IMR-90 (cell line): Measurements from ENCODE around the gene KIF12. TPM values are rescaled to one million over a fixed set of nuclear protein-coding genes. Genes with fewer than 3 reads are reported as not detected.

Source experiments
- ATAC-seq: fragments of 200-7000 bp; cut with Tn5 transposase; 2 replicates; pipeline ENCODE4 v1.9.1; 2020; ENCODE audit warnings: low read depth, mild to moderate bottlenecking, moderate library complexity
- BruUV-seq: library from RNA; stranded (reverse); fragments of 400-500 nt; replicated peaks from 2 replicates; lab custom pipeline; 2021; lab: Mats Ljungman, UMichigan
- CTCF ChIA-PET: fragments of 300-600 bp; formaldehyde crosslinking; extraction: SDS; loops from one replicate; lab custom pipeline; 2021; ENCODE audit warnings: antibody characterized with exemption; lab: Yijun Ruan, JAX
- POLR2A ChIA-PET: fragments of 300-600 bp; sonication (Branson Sonifier 250); formaldehyde crosslinking; loops from one replicate; lab custom pipeline; 2022; ENCODE audit warnings: antibody characterized with exemption; ENCODE audit not compliant: unreplicated experiment; lab: Charles Lee
- DNase-seq: peaks from one replicate; pipeline ENCODE4 v3.0.0; 2013
- H2AFZ ChIP-seq: replicated peaks from 2 replicates; pipeline ENCODE3; 2013; ENCODE audit warnings: low read length, mild to moderate bottlenecking; ENCODE audit not compliant: poor library complexity
- H2AK5ac ChIP-seq: 2 replicates; pipeline ENCODE4 v1.6.1; 2013; ENCODE audit warnings: low read depth, low read length, inconsistent platforms
- H2AK9ac ChIP-seq: replicated peaks from 2 replicates; pipeline ENCODE3; 2013; ENCODE audit warnings: mild to moderate bottlenecking, low read depth, low read length, moderate library complexity; ENCODE audit not compliant: poor library complexity
- H2BK120ac ChIP-seq: 2 replicates; pipeline ENCODE4 v1.6.1; 2013; ENCODE audit warnings: low read depth, low read length, inconsistent platforms
- H2BK15ac ChIP-seq: 3 replicates; pipeline ENCODE4 v1.6.1; 2013; ENCODE audit warnings: low read depth, low read length, inconsistent platforms
- H2BK20ac ChIP-seq: 2 replicates; pipeline ENCODE4 v1.6.1; 2013; ENCODE audit warnings: low read depth, mild to moderate bottlenecking, inconsistent platforms, low read length, moderate library complexity
- H2BK5ac ChIP-seq: 2 replicates; pipeline ENCODE4 v1.6.1; 2013; ENCODE audit warnings: mild to moderate bottlenecking, low read depth, low read length, inconsistent platforms; ENCODE audit not compliant: poor library complexity, severe bottlenecking
- H3K14ac ChIP-seq: replicated peaks from 2 replicates; pipeline ENCODE4 v1.6.1; 2013; ENCODE audit warnings: low read depth, low read length, inconsistent platforms
- H3K18ac ChIP-seq: 2 replicates; pipeline ENCODE4 v1.6.1; 2013; ENCODE audit warnings: low read depth, low read length, control low read depth
- H3K23ac ChIP-seq: 2 replicates; pipeline ENCODE4 v1.6.1; 2013; ENCODE audit warnings: low read depth, low read length, inconsistent platforms
- H3K27ac ChIP-seq: 2 replicates; pipeline ENCODE4 v1.5.1; 2013; ENCODE audit warnings: mild to moderate bottlenecking, control low read depth, low read length; ENCODE audit not compliant: insufficient read depth
- H3K27me3 ChIP-seq: 2 replicates; pipeline ENCODE4 v1.6.1; 2013; ENCODE audit warnings: low read length; ENCODE audit not compliant: control insufficient read depth, insufficient read depth
- H3K36me3 ChIP-seq: 2 replicates; pipeline ENCODE4 v1.6.1; 2013; ENCODE audit warnings: low read length, mixed read lengths; ENCODE audit not compliant: control insufficient read depth, insufficient read depth
- H3K4ac ChIP-seq: 2 replicates; pipeline ENCODE4 v1.6.1; 2013; ENCODE audit warnings: low read depth, low read length, inconsistent platforms
- H3K4me1 ChIP-seq: 2 replicates; pipeline ENCODE4 v1.6.1; 2013; ENCODE audit warnings: low read length, mixed read lengths; ENCODE audit not compliant: control insufficient read depth, insufficient read depth
- H3K4me2 ChIP-seq: 2 replicates; pipeline ENCODE4 v1.6.1; 2013; ENCODE audit warnings: low read depth, mild to moderate bottlenecking, control low read depth, low read length, moderate library complexity
- H3K4me3 ChIP-seq: 2 replicates; pipeline ENCODE4 v1.5.1; 2013; ENCODE audit warnings: low read depth, mild to moderate bottlenecking, control low read depth, low read length, moderate library complexity; ENCODE audit not compliant: insufficient read depth
- H3K56ac ChIP-seq: 2 replicates; pipeline ENCODE4 v1.6.1; 2013; ENCODE audit warnings: low read length, inconsistent platforms; ENCODE audit not compliant: insufficient read depth; ENCODE audit errors: extremely low read depth
- H3K79me1 ChIP-seq, 2 experiments: 2 replicates each; pipeline ENCODE4 v1.6.1; 2013; ENCODE audit warnings: low read length in 2 of 2, inconsistent platforms in 1 of 2, low read depth in 1 of 2
- H3K9ac ChIP-seq: 2 replicates; pipeline ENCODE4 v1.6.1; 2013; ENCODE audit warnings: low read depth, low read length, control low read depth
- H3K9me1 ChIP-seq: 2 replicates; pipeline ENCODE4 v1.6.1; 2013; ENCODE audit warnings: low read length, inconsistent platforms; ENCODE audit not compliant: insufficient read depth
- H3K9me3 ChIP-seq: 2 replicates; pipeline ENCODE4 v1.6.1; 2013; ENCODE audit warnings: low read length; ENCODE audit not compliant: control insufficient read depth, insufficient read depth
- H4K20me1 ChIP-seq: 2 replicates; pipeline ENCODE4 v1.6.1; 2013; ENCODE audit warnings: low read length, inconsistent platforms; ENCODE audit not compliant: insufficient read depth
- H4K5ac ChIP-seq: 2 replicates; pipeline ENCODE4 v1.6.1; 2013; ENCODE audit warnings: mild to moderate bottlenecking, low read depth, low read length, control low read depth
- H4K8ac ChIP-seq, 2 experiments: 2 replicates each; pipeline ENCODE4 v1.6.1; 2013; ENCODE audit warnings: low read depth in 2 of 2, low read length in 2 of 2, control low read depth in 1 of 2, inconsistent platforms in 1 of 2
- H4K91ac ChIP-seq: 2 replicates; pipeline ENCODE4 v1.6.1; 2013; ENCODE audit warnings: low read depth, low read length, inconsistent platforms; ENCODE audit not compliant: insufficient read depth
- BHLHE40 ChIP-seq: fragments of 150-350 bp; IDR thresholded peaks from 2 replicates; pipeline ENCODE4 v1.6.1; 2016; ENCODE audit warnings: mild to moderate bottlenecking, low read depth, low read length
- CEBPB ChIP-seq: IDR thresholded peaks from 2 replicates; pipeline ENCODE4 v1.6.1; 2012; ENCODE audit warnings: low read depth, low read length, improper control_type of control experiment
- CHD1 ChIP-seq: IDR thresholded peaks from 2 replicates; pipeline ENCODE4 v1.6.1; 2012; ENCODE audit warnings: low read depth, low read length, improper control_type of control experiment
- FOS ChIP-seq: fragments of 150-350 bp; IDR thresholded peaks from 2 replicates; pipeline ENCODE4 v1.6.1; 2016; ENCODE audit warnings: low read depth, low read length
- MAFK ChIP-seq: IDR thresholded peaks from 2 replicates; pipeline ENCODE4 v1.6.1; 2012; ENCODE audit warnings: low read depth, low read length, improper control_type of control experiment
- MXI1 ChIP-seq: IDR thresholded peaks from 2 replicates; pipeline ENCODE4 v1.6.1; 2012; ENCODE audit warnings: low read depth, mild to moderate bottlenecking, low read length, moderate library complexity, borderline replicate concordance
- POLR2A ChIP-seq: IDR thresholded peaks from 2 replicates; pipeline ENCODE4 v1.6.1; 2012; ENCODE audit warnings: mild to moderate bottlenecking, low read depth, low read length
- RAD21 ChIP-seq: IDR thresholded peaks from 2 replicates; pipeline ENCODE4 v1.6.1; 2012; ENCODE audit warnings: low read length, improper control_type of control experiment
- RCOR1 ChIP-seq: IDR thresholded peaks from 2 replicates; pipeline ENCODE4 v1.6.1; 2012; ENCODE audit warnings: mild to moderate bottlenecking, low read length, improper control_type of control experiment; ENCODE audit not compliant: insufficient replicate concordance
- RFX5 ChIP-seq: IDR thresholded peaks from 2 replicates; pipeline ENCODE4 v1.8.0; 2012; ENCODE audit warnings: low read depth, mild to moderate bottlenecking, low read length, moderate library complexity
- SMC3 ChIP-seq: fragments of 150-350 bp; IDR thresholded peaks from 2 replicates; pipeline ENCODE4 v1.6.1; 2016; ENCODE audit warnings: low read depth, mild to moderate bottlenecking, antibody characterized with exemption, low read length, moderate library complexity
- WGBS, 2 experiments: methylation state at CpG; one replicate each; pipeline versions ENCODE4 v1.1.5 to v1.1.7; 2013; ENCODE audit warnings: missing lambda C conversion rate in 2 of 2; ENCODE audit not compliant: insufficient read length in 1 of 2; ENCODE audit errors: extremely low coverage in 2 of 2; 5-methylcytosine and 5-hydroxymethylcytosine counted together
- dilution Hi-C: fragments of 300-500 bp; cut with HindIII; formaldehyde crosslinking; loops from one replicate; pipeline ENCODE4 v1.14.3; 2018; ENCODE audit warnings: low sequenced_read_pairs; ENCODE audit not compliant: unreplicated experiment
- in situ Hi-C: fragments of 300-500 bp; cut with MboI; formaldehyde crosslinking; loops from 3 replicates; pipeline ENCODE4 v1.14.3; 2019; ENCODE audit warnings: low sequenced_read_pairs, inconsistent platforms, mixed read lengths
- intact Hi-C: fragments of 100-400 bp; cut with micrococcal nuclease; formaldehyde crosslinking; loops from 2 replicates; pipeline ENCODE4 v1.10.0; 2022
- polyA plus RNA-seq, 3 experiments: library from polyadenylated mRNA; depleted of rRNA; stranded (reverse); fragments of >200 nt; gene quantifications; 2 replicates each; pipeline ENCODE4 v1.2.3, GENCODE V29; 2012; ENCODE audit warnings: low replicate concordance in 1 of 3
- total RNA-seq: library from RNA; depleted of rRNA; stranded (reverse); fragments of >200 nt; gene quantifications from 2 replicates; pipeline ENCODE4 v1.2.3, GENCODE V29; 2012
- TF ChIP-seq, protein P1 (sequence below): fragments of 150-350 bp; IDR thresholded peaks from 2 replicates; pipeline ENCODE4 v1.6.1; 2016; ENCODE audit warnings: low read depth, mild to moderate bottlenecking, low read length, moderate library complexity, borderline replicate concordance

KIF12 gene
- total and polyA plus RNA-seq, 2 of the 4 experiments (the other 2 are of a cell fraction) = not detected

DNA sequence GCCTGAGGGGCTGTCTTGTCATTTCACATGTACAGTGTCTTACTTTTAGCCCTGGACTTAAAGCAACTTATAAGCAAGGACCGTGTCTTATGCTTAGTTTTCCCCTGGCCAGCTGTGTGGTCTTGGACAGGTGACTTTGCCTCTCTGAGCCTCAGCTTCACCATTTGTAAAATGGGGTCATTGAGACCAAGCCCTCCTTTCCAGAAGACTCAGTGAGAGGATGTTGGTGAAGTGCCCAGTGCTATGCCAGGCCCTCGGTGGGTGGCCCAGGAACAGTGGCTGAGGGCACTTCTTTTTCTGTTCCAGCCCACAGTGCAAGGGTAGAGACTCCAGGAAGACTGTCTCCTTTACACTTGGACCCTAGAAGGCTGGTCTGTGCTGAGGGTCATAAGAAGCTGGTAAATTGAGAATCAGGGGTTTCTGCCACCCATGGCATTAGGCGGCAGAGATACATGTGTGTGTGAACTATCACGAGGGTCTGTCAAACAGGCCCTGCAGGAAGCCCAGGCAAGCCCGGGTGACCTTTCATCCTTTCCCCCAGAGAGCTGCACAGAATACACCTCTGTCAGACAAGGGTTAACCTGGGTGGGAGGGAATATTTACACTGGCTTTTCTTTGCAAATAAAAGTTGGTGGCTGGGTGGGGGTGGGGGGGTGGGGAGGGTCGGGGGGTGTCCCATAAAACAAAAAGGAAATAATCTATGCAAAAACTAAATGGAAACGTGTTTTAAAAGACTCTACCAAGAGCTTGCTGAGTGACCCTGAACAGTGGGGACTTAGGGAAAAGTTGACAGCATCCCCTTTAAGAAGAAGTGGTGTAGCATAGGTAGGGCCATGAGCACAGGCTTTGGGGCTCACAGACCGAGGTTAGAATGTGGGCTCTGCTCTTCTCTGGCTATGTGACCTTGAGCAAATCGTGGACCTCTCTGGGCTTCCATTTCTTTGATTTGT lies 20.4 kb upstream of the KIF12 start:
- Histone ChIP-seq H3K4ac (no peak overlapping the region), H3K4me2 (no peak overlapping the region), H2AK9ac (no peak overlapping the region), H4K8ac (no peak overlapping the region), H2BK120ac (no peak overlapping the region), H3K36me3 (no peaks in the 10 kb centered on the region), H3K56ac (no peak overlapping the region), H4K20me1 (no peaks in the 10 kb centered on the region), H3K27me3 (peaks cover 74% of the 10 kb centered on the region), H3K14ac (no peak overlapping the region), H4K5ac (no peak overlapping the region), H2BK15ac (no peak overlapping the region), H2BK20ac (no peak overlapping the region), H3K79me1 (no peaks in the 10 kb centered on the region), H3K4me3 (no peak overlapping the region), H3K4me1 (no peaks in the 10 kb centered on the region), H3K27ac (no peak overlapping the region), H2AK5ac (no peak overlapping the region), H2AFZ (no peak overlapping the region), H4K91ac (no peak overlapping the region), H3K9me1 (no peaks in the 10 kb centered on the region; the same call in 1 of the 2 replicates), H3K9me3 (0 out of 2 replicates have a peak, but pooled peaks cover 2% of the 10 kb centered on the region), H3K9ac (no peak overlapping the region), H2BK5ac (no peak overlapping the region), H3K18ac (no peak overlapping the region), H3K23ac (no peak overlapping the region; the same call in 1 of the 2 replicates)
- WGBS, 2 experiments = 0% methylated on average over 1 of the region's 9 CpGs; no CpG with 5 or more reads in 1 of the 2 experiments
- DNase-seq = no peak
- intact Hi-C loops = no loop called here
- BruUV-seq = no TSS peak
- POLR2A ChIA-PET = no interaction called here
- TF ChIP-seq FOS (no peak), CHD1 (no peak), SMC3 (no peak), RCOR1 (no peak), BHLHE40 (no peak), MXI1 (no peak), CEBPB (no peak), MAFK (no peak), RAD21 (no peak), POLR2A (no peak), RFX5 (no peak)
- TF ChIP-seq, protein P1, sequence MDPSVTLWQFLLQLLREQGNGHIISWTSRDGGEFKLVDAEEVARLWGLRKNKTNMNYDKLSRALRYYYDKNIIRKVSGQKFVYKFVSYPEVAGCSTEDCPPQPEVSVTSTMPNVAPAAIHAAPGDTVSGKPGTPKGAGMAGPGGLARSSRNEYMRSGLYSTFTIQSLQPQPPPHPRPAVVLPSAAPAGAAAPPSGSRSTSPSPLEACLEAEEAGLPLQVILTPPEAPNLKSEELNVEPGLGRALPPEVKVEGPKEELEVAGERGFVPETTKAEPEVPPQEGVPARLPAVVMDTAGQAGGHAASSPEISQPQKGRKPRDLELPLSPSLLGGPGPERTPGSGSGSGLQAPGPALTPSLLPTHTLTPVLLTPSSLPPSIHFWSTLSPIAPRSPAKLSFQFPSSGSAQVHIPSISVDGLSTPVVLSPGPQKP = no peak
- ATAC-seq = no peak
- dilution Hi-C loops = no loop called here
- in situ Hi-C loops = no loop called here
- CTCF ChIA-PET = no interaction called here
